Measurements from ENCODE around the gene LCN15. TPM values are rescaled to one million over a fixed set of nuclear protein-coding genes. Genes with fewer than 3 reads are reported as not detected.

The LCN15 gene
- total and polyA plus RNA-seq, 7 donors, result 0.70 to 9.0 (median 6.6) TPM; not detected in 4

DNA sequence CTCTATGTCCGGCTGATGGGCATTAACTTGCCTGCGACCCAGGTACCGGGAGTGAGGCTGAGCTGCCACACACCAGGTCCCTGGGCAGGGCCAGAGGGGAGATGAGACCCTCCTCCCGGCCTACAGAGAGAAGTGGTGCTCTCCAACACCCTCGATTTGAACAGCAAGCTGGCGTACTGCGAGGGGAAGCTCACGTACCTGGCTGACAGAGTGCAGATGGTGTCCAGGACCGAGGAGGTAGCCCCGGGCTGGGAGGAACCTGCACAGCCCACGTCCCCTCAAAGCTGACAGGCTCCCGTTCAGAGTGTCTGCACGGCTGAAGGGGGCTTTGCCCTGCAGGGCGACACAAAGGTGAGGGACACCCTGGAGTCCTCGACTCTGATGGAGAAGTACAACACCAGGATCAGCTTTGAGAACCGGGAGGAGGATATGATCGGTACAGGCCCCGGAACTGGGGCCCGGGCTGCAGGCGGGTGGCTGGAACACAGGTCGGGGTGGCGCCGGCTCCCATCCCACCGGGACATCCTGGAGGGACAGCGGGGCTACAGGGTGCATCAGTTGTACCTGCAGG, 42.4 kb upstream of the LCN15 start:
- peak; percentile 65 for DNase-seq
- WGBS, 2 donors, result 53 to 73% methylated on average over 25 of the region's 25 CpGs
- intact Hi-C loops (cut with DNase I), result no loop called here
- H3K27ac ChIP-seq, result peak overlapping the region; percentile 87 to 94 (median 89)
- H3K27me3 ChIP-seq, result peaks cover 0 to 9% (median 9%) of the 10 kb centered on the region in 3 donors
- no peaks in the 10 kb centered on the region for H3K9me3 ChIP-seq
- peak overlapping the region; percentile 49 to 98 (median 90) for H3K4me3 ChIP-seq
- peaks cover 0 to 46% (median 38%) of the 10 kb centered on the region in 4 donors for H3K4me1 ChIP-seq
- H3K36me3 ChIP-seq, result peaks cover 0 to 16% (median 0%) of the 10 kb centered on the region in 4 donors
- TF ChIP-seq POLR2A (IDR thresholded peaks at IDR 0.05) (no peak), POLR2AphosphoS5 (IDR thresholded peaks at IDR 0.05) (no peak), EP300 (IDR thresholded peaks at IDR 0.05) (no peak)
- TF ChIP-seq, protein P1, sequence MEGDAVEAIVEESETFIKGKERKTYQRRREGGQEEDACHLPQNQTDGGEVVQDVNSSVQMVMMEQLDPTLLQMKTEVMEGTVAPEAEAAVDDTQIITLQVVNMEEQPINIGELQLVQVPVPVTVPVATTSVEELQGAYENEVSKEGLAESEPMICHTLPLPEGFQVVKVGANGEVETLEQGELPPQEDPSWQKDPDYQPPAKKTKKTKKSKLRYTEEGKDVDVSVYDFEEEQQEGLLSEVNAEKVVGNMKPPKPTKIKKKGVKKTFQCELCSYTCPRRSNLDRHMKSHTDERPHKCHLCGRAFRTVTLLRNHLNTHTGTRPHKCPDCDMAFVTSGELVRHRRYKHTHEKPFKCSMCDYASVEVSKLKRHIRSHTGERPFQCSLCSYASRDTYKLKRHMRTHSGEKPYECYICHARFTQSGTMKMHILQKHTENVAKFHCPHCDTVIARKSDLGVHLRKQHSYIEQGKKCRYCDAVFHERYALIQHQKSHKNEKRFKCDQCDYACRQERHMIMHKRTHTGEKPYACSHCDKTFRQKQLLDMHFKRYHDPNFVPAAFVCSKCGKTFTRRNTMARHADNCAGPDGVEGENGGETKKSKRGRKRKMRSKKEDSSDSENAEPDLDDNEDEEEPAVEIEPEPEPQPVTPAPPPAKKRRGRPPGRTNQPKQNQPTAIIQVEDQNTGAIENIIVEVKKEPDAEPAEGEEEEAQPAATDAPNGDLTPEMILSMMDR (IDR thresholded peaks at IDR 0.05), result no peak

DNA sequence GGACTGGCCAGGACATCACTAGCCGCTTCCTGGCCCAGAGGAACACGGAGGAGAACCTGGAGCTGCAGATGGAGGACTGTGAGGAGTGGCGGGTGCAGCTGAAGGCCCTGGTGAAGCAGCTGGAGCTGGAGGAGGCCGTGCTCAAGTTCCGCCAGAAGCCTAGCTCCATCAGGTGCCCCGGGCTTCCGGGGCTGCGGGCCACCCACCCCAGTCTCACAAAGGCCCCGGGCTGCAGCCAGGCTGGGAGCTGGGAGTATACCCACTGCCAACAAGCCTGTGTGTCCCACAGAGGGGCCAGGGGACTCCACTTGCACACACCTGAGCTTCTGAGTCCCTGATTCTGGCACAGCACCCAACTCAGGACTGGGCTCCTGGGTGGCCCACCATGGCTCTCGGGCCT, 41.7 kb upstream of the LCN15 start:
- TF ChIP-seq POLR2A (IDR thresholded peaks at IDR 0.05) (no peak), POLR2AphosphoS5 (IDR thresholded peaks at IDR 0.05) (no peak), EP300 (IDR thresholded peaks at IDR 0.05) (no peak)
- TF ChIP-seq, protein P1 (IDR thresholded peaks at IDR 0.05), result no peak
- no peak overlapping the region for H3K27ac ChIP-seq
- H3K36me3 ChIP-seq, result peaks cover 0 to 14% (median 0%) of the 10 kb centered on the region in 4 donors
- WGBS, 2 donors, result 96 to 97% methylated on average over 10 of the region's 10 CpGs
- H3K4me1 ChIP-seq, result peaks cover 0 to 45% (median 39%) of the 10 kb centered on the region in 4 donors
- H3K9me3 ChIP-seq, result no peaks in the 10 kb centered on the region
- H3K4me3 ChIP-seq, result no peak overlapping the region
- intact Hi-C loops (cut with DNase I), result no loop called here
- H3K27me3 ChIP-seq, result peaks cover 6 to 15% (median 15%) of the 10 kb centered on the region in 3 donors
- no peak for DNase-seq

DNA sequence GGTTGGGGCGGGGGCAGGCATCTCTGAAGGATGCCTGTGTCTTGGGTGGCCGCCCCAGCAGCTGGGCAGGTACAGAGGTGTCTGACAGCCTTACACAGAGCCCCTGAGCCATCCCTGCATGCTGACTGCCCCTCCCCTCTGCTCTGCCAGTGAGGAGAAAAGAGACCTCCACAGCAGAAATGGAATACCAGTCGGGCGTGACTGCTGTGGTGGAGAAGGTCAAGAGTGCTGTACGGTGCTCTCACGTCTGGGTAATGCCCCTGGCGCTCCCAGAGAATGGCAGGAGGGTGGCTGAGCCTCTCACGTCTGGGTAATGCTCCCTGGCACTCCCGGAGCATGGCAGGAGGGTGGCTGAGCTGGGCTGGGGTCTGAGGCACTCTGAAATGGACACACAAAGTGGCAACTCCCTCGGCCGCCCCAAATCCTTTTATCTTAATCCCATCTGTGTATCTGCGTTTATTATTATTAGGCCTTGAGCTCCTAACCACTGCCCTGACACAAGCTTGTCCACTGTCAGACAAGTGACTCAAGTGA, 41.0 kb upstream of the LCN15 start:
- no peak overlapping the region for H3K27ac ChIP-seq
- H3K4me3 ChIP-seq, result no peak overlapping the region
- no peaks in the 10 kb centered on the region for H3K9me3 ChIP-seq
- WGBS, 2 donors, result 92 to 93% methylated on average over 12 of the region's 12 CpGs
- H3K27me3 ChIP-seq, result peaks cover 14 to 23% (median 23%) of the 10 kb centered on the region in 3 donors
- intact Hi-C loops (cut with DNase I), result no loop called here
- no peak for TF ChIP-seq POLR2AphosphoS5 (IDR thresholded peaks at IDR 0.05)
- TF ChIP-seq, protein P1 (IDR thresholded peaks at IDR 0.05), result no peak
- no peak for TF ChIP-seq POLR2A (IDR thresholded peaks at IDR 0.05)
- TF ChIP-seq EP300 (IDR thresholded peaks at IDR 0.05), result no peak
- H3K4me1 ChIP-seq, result peaks cover 0 to 47% (median 41%) of the 10 kb centered on the region in 4 donors
- peak; percentile 63 for DNase-seq
- peaks cover 0 to 7% (median 0%) of the 10 kb centered on the region in 4 donors for H3K36me3 ChIP-seq

DNA sequence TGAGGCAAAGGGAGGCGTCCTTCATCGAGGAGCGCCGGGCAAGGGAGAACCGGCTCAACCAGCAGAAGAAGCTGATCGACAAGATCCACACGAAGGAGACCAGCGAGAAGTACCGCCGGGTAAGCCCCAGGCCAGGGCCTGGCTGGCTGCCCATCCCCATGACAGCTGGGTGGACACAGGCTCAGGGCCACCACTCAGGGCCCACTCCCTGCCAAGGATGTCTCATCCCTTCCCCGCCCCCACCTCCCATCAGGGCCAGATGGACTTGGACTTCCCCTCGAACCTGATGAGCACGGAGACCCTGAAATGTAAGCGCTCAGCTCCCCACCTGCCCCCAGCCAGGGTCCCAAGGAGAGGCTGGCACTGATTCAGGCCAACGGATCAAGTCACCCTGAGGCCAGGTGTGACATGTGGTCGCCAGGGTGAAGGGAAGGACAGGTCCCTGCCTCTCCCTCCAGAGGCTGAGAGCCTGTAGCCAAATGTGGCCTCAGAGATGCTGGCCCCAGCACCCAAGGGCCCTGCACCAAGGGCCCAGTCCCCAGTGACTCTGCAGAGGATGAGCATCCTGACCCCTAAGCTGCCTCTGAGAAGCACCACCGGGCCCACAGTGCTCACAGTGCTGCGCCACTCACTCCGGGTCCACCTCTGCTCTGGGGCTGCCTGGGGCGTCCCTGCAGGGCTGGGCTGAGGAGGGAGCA, 40.3 kb upstream of the LCN15 start:
- no peak for DNase-seq

More for the DNA sequence above, 40.3 kb upstream of the LCN15 start:
- Histone ChIP-seq H3K9me3 (no peaks in the 10 kb centered on the region), H3K4me1 (peaks cover 0 to 47% (median 41%) of the 10 kb centered on the region in 4 donors), H3K27ac (no peak overlapping the region), H3K4me3 (no peak overlapping the region), H3K27me3 (peaks cover 20 to 29% (median 29%) of the 10 kb centered on the region in 3 donors), H3K36me3 (peaks cover 0 to 1% (median 0%) of the 10 kb centered on the region in 4 donors)
- no peak for TF ChIP-seq POLR2A (IDR thresholded peaks at IDR 0.05)
- no peak for TF ChIP-seq EP300 (IDR thresholded peaks at IDR 0.05)
- no peak for TF ChIP-seq POLR2AphosphoS5 (IDR thresholded peaks at IDR 0.05)
- TF ChIP-seq, protein P1 (IDR thresholded peaks at IDR 0.05), result no peak
- intact Hi-C loops (cut with DNase I), result no loop called here
- 94 to 95% methylated on average over 20 of the region's 20 CpGs for WGBS, 2 donors

Data from sigmoid colon (tissue), 7 donors.